ENCODE measurements around the gene NOB1.
"Not testable (repeated sequence)": the region's sequence is repeated elsewhere in the genome, so short reads cannot be mapped to it uniquely, and the experiment has no call there.

Gene NOB1

DNA sequence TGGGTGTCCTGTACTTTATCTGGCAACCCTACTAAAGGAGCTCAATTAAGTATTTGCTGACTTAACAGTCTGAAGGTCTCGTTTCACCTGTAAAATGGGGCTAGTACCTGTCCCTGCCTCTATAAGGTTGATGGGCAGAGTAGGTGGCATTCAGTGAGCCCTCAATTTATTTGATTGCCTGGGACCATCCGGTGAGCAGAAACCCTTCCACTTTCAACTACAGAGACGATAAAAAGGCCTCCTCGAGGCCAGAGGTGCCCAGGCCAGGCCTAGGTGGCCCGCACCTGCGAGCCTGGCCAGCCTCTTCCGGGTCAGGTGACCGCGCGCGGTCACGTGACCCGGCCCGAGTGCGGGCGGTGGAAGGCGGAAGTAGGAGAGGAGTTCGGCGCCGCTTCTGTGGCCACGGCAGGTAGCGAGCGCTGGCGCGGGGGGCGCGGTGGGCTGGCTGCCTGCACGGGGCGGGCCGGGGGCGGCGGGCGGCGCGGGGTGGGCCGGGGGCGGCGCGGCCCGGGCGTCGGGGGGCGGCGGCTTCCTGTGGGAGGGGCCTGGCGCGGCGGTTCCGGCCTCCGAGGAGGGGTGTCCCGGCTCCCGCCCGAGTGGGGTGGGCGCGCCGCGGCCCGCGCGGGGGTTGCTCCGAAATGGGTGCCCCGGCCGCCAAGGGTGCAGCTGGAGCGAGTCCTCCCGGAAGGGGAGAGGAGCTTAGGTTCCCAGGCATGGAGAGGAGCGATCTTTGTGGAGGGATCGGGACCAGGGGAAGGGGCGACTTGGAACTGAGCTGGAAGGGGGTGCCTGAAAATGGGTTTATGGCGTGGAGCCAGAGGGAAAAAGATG, 7.5 kb upstream of the NOB1 start, which contains the start of gene WWP2:
Gene WWP2, plus strand, starts transcription at position 350 of the 831 bp plus-strand sequence. CDS start 24,679 bp downstream, outside the sequence.
- DNase-seq (ENCODE audit: low read depth): no peak

DNA sequence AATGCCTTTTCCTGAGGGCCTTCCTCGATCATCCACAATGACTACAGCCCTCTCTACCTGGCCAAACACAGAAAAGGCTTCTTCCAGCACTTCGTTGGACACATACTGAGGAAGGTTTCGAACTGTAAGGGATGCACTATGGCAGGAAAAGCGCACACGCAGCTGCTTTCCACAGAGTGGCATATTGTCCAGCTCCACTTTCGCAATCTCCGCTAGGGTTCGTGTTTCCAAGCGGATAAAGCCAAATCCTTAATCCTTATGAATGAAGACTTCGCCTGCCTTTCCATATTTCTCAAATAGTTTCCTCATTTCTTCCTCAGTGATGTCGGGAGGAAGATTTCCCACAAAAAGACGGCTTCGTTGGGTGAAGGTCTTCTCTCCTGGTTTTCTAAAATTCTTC, 2.6 kb upstream of the NOB1 start:
- not testable (repeated sequence) for DNase-seq (ENCODE audit: low read depth)

DNA sequence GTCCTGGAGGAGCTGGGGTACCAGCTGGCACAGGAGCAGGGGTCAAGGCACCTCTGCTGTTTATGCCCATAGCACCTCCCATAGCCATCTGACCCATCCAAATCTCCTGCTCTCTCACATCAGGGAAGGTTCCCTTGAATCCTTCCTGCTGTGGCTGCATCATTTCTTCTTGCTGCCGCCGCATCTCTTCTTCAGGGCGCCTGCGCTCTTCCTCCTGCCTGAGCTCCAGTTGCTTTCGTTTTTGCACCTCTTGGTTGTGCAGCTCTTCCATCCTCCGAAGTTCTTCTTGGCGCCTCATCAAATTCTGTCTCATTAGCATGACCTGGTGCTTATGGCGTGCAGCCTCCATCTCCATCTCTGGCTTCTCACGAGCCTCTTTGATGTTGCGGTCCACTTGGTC, 2.0 kb upstream of the NOB1 start:
- no peak for DNase-seq (ENCODE audit: low read depth)

DNA sequence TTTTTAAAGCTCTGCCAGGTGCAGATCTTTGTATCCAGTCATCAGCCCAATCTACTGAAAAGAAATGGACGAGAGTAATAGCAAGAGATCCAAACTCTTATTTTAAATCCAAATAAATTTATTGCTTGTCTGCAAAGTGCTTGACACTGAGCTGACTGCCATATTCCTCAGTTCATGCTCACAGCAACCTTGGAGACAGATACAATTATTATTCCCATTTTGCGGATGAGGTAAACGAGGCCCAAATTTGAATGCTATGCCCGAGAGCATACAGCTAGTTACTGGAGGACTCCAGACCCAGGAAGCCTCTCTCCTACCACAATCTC, 620 bp downstream of the NOB1 start:
- DNase-seq (ENCODE audit: low read depth): no peak

DNA sequence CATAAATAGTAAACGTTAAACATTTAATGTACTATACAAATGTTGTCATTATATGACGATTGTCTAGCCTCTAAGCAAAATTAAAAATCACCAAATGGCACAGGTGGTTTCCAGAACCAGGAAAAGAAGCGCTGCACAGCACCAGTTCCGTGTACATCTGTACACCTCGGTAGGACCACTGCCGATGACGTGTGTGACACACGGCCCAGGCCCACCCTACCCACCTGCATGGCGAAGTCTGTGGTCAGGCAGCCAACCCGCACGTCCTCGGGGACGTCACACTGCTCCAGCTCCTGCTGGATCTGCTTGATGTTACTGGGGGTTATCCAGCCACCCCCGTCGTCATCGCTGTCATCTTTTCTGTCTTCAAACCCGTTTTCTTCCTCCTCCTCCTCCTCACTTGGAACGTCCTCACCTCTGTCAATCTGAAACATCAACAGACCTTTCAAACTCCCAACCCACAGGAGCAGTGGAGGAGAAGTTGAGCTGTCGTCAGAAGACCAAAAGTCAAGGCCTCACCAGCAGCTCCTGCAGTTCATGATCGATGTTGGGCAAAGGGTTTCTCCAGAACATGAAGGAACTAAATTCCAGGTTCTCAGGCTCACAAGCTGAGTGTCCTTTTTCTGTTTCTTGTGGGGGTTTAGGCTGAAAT, 5.9 kb downstream of the NOB1 start:
- no peak for DNase-seq (ENCODE audit: low read depth)

DNA sequence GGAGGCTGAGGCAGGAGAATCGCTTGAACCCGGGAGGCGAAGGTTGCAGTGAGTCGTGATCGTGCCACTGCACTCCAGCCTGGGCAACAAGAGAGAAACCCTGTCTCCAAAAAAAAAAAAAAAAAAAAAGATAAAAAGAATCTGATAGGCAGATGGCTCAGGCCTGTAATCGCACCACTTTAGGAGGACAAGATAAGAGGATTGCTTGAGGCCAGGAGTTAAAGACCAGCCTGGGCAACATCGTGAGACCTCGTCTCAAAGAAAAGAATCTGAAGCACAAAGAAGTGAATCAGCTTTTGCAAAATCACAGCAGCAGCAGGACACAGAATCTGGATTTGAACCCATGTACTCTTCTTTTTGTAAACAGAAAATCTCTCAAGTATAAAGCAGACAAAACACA, 7.6 kb downstream of the NOB1 start:
- no peak for DNase-seq (ENCODE audit: low read depth)

DNA sequence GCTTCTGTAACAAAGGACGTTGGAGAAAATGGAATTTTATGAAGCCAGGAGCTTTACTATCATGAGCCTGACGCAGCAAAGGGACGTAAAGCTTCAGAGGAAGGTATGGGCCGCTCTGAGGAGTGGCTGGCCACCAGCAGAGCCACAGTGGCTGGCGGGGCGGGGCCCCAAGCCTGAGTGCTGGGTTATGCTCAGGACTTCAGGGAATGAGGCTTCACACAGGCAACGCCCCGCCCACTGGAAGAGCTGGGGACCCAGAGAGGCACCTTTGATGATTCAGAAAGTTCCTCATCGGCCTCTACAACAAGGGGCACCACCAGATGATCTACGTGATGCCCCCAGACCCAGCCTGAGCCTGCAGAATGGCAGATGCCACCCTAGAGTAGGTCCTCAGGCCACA, 8.8 kb downstream of the NOB1 start:
- no peak for DNase-seq (ENCODE audit: low read depth)

DNA sequence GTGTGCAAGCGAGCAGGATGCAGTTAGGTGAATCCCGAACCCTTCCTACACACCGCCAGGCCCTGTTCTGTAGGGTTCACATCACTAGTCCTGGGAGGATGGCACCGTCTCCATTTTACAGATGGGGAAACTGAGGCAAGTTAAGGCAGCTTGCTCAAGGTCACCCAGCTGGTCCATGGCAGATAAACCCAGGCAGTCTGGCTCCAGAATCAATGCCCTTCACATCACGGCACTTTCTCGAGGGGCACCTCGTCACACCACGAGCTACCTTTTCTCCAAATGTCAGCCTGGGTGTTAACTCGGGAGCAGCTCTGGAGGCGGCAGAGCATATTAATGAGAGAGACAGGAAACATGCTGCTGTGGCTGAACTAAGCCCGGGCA, 9.5 kb downstream of the NOB1 start:
- DNase-seq (ENCODE audit: low read depth): no peak

DNA sequence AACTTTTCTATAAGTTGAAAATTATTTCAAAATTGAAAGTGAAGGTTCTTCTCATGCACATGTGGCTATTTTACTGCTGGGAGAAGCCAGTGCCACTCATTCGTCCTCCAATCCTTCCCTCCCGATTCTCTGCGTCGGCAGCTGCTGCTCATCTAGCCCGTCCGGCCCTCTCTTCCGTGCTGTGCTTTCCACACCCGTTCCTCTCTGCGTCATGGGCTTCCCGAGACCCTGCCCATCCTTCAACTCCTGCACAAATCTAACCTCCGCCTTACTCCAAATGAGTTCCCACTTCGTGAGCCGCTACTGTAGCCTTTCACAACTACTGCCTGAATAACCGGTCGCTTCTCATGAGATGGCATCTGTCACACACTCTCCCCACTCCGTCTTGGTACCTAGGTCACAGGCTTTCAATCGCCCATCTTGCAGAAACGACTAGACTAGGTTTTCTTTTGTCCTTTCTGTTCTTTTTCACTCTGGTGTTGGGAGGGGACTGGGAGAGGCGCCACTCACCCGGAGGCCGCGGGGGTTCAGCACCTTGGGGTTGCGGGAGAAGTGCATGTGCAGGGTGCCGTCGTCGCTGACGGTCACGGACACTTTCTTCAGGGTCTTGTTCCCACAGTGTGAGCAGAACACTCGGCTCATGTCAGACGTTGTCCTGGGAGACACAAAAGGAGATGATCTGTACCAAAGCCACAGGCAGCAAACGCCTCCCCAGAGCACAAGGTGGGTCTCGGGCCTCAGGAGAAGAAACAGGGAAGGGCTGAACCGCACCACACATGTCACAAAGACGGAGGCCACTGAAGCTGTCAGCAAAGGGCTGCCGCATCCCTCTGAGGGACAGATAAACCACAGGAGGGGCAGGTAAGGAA, 10.1 kb downstream of the NOB1 start:
- DNase-seq (ENCODE audit: low read depth): no peak

DNA sequence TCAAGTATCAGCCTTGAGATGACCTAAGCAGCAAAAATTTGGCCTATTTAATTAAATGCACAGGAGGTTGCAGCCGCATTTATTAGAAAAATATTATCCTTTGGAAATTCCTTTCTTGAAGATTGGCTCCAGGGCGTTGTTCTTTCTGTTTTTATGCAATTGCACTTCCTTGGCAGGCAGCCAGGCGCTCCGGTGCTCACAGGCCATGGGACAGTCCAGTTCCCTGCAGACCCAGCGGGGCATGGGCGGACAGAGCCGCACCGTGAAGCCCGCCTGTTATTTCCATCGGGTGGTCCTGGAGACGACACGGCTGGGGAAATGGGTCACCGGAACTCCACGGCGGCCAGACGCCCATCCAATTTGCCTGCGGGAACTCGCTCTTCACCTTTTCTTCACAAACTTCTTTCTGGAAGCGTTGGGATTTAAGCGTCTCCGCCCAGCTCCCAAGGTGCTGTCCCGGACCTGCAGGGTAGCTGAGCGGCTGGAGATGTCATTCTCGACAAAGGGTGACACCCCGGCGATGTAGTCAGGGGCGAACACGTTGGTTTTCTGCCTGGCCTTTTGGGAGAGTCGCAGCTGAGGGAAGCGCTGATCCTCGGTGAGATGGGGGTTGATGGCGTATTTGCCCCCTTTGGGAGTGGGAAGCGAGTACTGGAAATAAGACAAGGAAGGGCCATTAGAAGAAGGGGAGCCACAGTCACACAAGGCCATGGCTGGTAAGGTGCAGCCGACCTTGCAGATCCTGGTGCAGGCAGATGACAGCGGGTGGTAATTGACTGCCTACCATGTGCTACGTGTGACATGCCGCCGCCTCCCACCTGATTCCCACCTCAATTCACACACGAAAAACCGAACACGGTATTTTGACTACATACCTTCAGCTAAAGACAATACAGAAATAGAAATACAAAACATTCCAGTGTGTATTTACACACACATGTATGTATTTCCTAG, 12.5 kb downstream of the NOB1 start:
- no peak for DNase-seq (ENCODE audit: low read depth)

DNA sequence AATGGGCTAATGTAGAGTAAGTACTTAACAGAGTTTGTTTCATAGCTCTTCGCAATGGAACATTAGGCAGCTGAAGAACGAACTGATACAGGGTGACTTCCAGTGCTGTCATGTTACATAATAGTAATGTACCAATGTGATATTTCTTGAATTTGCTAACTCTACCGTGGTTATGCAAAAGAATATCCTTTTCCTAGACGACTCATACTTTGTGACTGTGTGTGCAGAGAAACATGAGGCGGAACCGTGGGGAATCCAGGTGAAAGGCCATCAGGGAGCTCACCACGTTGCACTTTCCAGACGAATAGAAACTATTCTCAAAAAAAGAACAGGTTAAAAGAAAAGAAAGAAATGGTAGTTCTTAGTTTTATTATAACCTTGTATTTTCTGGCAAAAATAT, 13.2 kb downstream of the NOB1 start:
- DNase-seq (ENCODE audit: low read depth): no peak

DNA sequence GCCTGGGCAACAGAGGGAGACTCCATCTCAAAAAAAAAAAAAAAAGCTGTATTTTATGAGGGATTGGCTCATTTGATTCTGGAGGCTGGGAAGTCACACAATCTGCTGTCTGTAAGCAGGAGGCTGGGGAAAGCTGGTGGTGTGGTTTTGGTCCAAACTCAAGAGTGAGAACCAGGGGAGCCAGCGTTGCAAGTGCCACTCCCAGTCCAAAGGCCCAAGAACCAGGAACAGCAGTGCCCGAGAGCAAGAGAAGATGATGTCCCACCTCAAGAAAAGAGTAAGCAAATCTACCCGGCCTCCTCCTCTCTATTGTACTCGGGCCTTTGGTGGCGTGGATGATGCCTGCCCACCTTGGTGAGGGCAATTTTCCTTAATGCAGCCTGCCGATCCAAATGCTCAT, 22.6 kb downstream of the NOB1 start:
- no peak for DNase-seq (ENCODE audit: low read depth)

DNA sequence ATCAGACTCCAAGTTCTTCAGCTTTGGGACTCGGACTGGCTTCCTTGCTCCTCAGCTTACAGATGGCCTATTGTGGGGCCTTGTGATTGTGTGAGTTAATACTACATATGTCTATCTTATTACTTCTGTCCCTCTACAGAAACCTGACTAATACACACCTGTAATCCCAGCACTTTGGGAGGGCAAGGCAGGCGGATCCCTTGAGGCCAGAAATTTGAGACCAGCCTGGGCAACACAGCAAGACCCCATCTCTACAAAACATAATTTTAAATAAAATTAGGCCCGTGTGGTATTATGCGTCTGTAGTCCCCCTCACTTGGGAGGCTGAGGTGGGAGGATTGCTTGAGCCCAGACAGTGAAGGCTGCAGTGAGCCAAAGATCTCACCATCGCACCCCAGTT, 23.4 kb downstream of the NOB1 start:
- not testable (repeated sequence) for DNase-seq (ENCODE audit: low read depth)

DNA sequence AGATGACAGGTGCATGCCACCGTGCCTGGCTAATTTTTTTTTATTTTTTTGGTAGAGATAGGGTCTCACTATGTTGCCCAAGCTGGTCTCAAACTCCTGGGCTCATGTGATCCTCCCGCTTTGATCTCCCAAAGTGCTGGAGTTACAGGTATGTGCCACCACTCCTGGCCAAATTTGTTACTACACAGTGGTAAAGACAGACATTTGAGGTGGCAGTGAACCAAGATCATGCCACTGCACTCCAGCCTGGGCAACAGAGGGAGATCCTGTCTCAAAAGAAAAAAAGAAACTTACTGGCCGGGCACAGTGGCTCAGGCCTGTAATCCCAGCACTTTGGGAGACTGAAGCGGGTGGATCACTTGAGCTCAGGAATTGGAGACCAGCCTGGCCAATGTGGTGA, 25.7 kb downstream of the NOB1 start:
- not testable (repeated sequence) for DNase-seq (ENCODE audit: low read depth)

DNA sequence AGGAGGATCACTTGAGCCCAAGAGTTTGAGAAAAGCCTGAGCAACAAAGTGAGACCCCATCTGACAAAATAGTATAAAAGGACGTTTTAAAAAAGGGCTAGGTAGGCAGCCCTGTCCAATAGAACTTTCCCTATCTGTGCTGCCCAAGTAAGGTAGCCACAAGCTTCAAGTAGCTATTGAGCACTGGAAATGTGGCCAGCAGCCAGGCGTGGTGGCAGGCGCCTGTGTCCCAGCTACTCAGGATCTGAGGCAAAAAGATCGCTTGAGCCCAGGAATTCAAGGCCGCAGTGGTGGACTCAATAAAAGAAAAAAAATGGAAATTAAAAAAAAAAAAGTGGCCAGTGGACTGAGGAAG, 26.8 kb downstream of the NOB1 start:
- DNase-seq (ENCODE audit: low read depth): no peak

DNA sequence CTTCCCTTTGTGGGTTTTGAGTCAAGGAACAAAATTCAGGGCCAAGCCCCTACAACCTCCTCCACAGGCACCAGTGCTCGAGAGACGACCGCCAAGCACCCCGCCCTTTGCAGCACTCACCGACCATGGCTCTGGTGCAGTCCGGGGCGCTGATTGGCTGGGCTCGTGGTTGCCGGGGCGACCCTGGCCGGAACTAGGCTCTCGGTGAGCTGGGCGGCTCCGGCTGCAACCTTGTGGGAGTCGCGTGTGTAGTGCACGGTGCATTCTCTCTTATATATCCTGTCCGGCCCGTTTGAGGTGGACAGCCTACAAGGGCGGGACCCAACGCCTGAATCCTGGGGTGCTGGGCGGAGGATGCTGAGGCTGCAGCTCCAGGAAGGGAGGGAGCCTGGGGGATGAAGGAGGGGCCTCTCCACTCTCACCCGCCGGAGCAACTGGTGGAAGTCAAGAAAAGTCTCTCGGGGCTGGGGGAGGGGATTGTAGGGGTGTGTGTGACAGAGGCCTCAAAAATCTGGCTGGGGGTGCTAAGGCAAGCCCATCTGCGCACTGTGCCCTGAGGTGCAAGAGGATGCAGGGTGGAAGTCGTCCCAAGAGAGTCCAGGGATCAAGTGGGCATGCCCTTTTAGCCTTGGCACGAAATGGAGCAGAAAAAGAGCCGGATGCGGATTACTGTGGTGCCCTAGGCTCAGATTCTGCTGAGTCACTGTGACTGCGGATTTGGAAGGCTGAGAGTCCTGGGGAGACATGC, 28.2 kb downstream of the NOB1 start, which contains the start of gene NQO1:
Gene NQO1, minus strand, starts transcription at position 248 of the 748 bp plus-strand sequence. Its CDS starts 121 bp downstream, at position 127.
- peak; percentile 93 for DNase-seq (ENCODE audit: low read depth)

DNA sequence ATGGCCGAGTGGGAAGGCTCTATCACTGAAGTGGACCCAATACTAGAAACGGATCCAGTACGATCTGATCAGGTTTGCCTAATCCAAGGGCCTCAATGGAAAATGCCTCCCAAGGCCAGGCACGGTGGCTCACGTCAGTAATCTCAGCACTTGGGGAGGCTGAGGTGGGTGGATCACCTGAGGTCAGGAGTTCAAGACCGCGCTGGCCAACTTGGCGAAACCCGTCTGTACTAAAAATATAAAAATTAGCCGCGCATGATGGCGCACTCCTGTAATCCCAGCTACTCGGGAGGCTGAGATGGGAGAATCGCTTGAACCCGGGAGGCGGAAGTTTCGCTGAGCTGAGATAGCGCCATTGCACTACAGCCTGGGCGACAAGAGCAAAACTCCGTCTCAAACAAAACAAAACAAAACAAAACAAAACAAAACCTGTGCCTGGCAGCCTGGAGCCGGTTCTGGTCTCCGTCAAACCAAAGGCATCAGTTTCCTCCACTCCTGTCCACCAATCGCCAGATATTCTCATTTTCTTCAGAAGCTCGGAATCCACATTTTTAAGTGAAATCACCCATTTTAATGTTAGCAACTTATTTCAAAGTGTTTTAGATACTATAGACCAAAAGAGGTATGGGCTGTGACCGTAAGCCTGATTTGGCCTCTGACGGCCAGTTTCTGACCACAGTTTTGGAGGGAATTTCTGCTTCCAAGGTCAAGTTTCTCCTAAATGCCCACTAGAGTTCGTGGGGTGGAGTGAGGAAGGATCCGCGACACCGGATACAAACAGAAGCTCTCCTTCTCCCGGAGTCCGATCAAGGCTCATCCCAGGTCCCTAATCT, 29.0 kb downstream of the NOB1 start:
- no peak for DNase-seq (ENCODE audit: low read depth)

DNA sequence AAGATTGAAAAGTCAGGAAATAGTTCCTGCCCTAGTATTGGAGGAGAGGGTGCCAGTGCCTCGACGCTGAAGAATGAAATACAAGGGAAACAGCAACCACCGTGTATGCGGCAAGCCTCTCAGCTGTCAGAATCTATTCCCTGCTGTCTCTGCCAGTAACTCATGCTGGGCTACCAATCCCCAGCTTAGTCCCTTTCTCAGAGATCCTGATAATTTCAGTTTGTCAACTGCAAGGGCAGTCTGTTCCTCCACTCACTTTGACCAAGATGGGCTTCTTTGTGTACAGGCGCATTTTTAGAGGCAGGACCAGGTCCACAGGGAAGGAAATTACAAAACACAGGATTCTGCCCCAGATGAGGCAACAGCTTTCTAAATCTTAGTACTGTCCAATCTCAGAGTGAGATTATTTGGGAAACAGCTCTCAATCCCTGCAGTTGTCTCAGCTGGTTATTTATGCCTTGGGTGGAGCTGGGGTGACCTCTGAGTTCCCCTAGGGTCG, 29.7 kb downstream of the NOB1 start:
- no peak for DNase-seq (ENCODE audit: low read depth)

DNA sequence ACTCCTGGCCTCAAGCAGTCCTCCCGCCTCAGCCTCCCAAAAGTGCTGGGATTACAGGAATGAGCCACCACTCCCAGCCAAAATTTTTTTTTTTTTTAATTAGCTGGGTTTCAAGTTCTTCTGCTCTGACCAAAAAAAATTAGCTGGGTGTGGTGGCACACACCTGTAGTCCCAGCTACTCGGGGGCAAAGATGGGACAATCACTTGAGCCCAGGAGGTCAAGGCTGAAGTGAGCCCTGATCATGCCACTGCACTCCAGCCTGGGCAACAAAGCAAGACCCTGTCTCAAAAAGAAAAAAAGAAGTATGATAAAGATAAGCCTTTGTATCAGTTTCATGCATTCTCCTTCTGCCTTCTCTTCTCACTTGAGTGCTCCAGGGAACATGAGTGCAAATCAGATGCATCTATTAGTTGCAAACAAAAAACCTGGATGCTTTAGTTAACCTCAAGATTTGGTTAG, 30.3 kb downstream of the NOB1 start:
- no peak for DNase-seq (ENCODE audit: low read depth)
